Activated CD4-positive, alpha-beta T cell treated with anti-CD3 and anti-CD28 coated beads, Interleukin-2, amount 10 ng/mL, durations not matched to agents 7 days and 5 days (primary cell): ENCODE measurements around the gene SNRPA1. TPM values are rescaled to one million over a fixed set of nuclear protein-coding genes. Genes with fewer than 3 reads are reported as not detected.
A peak's percentile ranks its signal among the peaks of the same experiment; 100 is the strongest.
"Not testable (repeated sequence)": the region's sequence is repeated elsewhere in the genome, so short reads cannot be mapped to it uniquely, and the experiment has no call there.

ENCODE experiments used
- CTCF ChIA-PET: fragments of 350-600 bp; sonication (Branson Sonifier 250); formaldehyde crosslinking; loops from one replicate; lab custom pipeline; 2021; ENCODE audit warnings: antibody characterized with exemption; lab: Charles Lee
- POLR2A ChIA-PET: fragments of 350-600 bp; sonication (Branson Sonifier 250); formaldehyde crosslinking; loops from one replicate; lab custom pipeline; 2021; ENCODE audit warnings: antibody characterized with exemption; lab: Charles Lee
- DNase-seq: peaks from one replicate; pipeline ENCODE4 v3.0.0-alpha.2; 2020
- H3K27ac Mint-ChIP-seq: one replicate; pipeline ENCODE4 v1.8.0; 2021; ENCODE audit warnings: mild to moderate bottlenecking, moderate library complexity, mixed read lengths
- H3K27me3 Mint-ChIP-seq: one replicate; pipeline ENCODE4 v1.8.0; 2021; ENCODE audit warnings: mixed read lengths
- H3K36me3 Mint-ChIP-seq: one replicate; pipeline ENCODE4 v1.8.0; 2021; ENCODE audit warnings: low read depth, mixed read lengths
- H3K4me1 Mint-ChIP-seq: one replicate; pipeline ENCODE4 v1.8.0; 2021; ENCODE audit warnings: mixed read lengths
- H3K4me3 Mint-ChIP-seq: one replicate; pipeline ENCODE4 v1.8.0; 2021; ENCODE audit warnings: mild to moderate bottlenecking, moderate library complexity, mixed read lengths
- H3K9me3 Mint-ChIP-seq: one replicate; pipeline ENCODE4 v1.8.0; 2021; ENCODE audit warnings: mixed read lengths
- total RNA-seq, 2 experiments: library from RNA; stranded (reverse); gene quantifications; one replicate each; pipeline ENCODE4 v1.2.3, GENCODE V29; 2021

The SNRPA1 gene
- total RNA-seq: 100 to 1,000 TPM in 1 of 2 experiments, 10 to 100 TPM in 1; 92.8 to 109 TPM

DNA sequence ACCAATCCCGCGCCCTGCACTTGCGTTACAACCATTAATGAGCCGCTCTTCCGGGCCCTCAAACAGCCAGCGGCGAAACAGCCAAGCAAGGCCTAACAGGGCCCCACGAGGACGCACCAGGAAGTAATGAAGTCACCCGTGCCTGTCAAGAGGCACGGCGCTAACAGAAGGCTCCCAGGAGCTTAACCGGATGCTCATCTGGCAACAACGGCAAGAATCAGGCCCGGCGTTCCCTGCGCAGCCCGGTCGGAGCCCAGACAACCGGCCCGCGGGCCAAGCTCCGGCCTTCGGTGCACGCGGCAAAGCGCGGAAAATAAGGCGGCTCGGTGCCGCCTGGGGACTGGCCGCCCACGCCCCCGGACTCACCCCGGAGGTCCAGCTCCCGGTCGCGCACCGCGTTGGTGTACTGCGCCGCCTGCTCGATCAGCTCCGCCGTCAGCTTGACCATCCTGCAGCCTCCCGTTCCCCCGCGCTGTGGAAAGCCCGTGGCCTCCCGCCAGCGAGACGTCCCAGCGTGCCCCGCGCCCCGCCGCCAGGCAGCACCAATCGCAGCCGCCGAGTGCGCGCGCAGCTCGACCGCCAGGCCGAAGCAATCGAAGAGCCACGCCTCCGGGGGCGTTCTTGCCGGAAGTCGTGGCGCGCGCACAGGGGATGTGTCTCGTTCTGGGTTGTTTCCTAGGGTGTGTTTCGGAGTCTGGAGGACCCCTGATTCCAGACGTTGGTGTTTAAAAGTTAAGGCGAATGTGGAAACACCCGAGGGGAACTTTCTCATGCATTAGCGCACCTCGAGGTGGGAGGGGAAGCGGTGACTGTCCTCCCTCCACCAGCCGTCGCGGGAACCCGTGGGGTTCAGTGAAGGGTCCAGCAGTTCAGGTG is at the start of gene SNRPA1:
Gene SNRPA1 (minus strand): TSS at position 518 of the 876 bp plus-strand sequence. CDS start 70 bp downstream, at position 448.
- peak; percentile 96 for DNase-seq
- POLR2A ChIA-PET: interaction anchor here (0.9 kb wide), 1 partner anchor 26 kb away, joined by 4 read pairs; no protein-coding TSS in a partner anchor
- Mint-ChIP-seq H3K4me3 (peak within 1 kb of the TSS; percentile 99), H3K36me3 (peaks cover 33% of the 10 kb centered on the region), H3K4me1 (peaks cover 43% of the 10 kb centered on the region), H3K9me3 (no peaks in the 10 kb centered on the region), H3K27me3 (no peaks in the 10 kb centered on the region), H3K27ac (peak within 1 kb of the TSS; percentile 95)
- CTCF ChIA-PET: interaction anchor here (0.6 to 4.9 kb wide), 12 partner anchors 9 to 360 kb away, joined by 3 to 23 read pairs (median 3); no protein-coding TSS in a partner anchor

DNA sequence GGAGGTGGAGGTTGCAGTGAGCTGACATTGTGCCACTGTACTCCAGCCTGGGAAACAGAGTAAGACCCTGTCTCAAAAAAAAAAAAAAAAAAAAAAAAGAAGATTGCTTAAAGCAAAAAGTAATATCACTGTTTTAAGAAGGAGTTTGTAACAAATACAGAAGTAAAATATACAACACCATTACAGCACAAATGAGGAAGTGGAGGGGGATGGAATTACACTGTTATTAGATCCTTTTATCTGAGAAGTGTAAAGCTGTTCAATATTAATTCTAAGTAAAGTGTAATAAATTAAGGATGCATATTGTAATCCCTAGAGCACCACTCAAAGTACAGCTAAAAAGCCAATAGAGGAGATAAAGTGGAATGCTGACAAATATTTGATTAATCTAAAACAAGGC is 47.0 kb upstream of the SNRPA1 start:
- ChIA-PET POLR2A (no interaction called here), CTCF (interaction anchor here (2.9 kb wide), 1 partner anchor 22 kb away, joined by 11 read pairs; no protein-coding TSS in a partner anchor)
- Mint-ChIP-seq H3K4me3 (no peak overlapping the region), H3K27ac (no peak overlapping the region), H3K9me3 (peaks cover 4% of the 10 kb centered on the region), H3K36me3 (no peaks in the 10 kb centered on the region), H3K27me3 (peaks cover 36% of the 10 kb centered on the region), H3K4me1 (no peaks in the 10 kb centered on the region)
- no peak for DNase-seq

DNA sequence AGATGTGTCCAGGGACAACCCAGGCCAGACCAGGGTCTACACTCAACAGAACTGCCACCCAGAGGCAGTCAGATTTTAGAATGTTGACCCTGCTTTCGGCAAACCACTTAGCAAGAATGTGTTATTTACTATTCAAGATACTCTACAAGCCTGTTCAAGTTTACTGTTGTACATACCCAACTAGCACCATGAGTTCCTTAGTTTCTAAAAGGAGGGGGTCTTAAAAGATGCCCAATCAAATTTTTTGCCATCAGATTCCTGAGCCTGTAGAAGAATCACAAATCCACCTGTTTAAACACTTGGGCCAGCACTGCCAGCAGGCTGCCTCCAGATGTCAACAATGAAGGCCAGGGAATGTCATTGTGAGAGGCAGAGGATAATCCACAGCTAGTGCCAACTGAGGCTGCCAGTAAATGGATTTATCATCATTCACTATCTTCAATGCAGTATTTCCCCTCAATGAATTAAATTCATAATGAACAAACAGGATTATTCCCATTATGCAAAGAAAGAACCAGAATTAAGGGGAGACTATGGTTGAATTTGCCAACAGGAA is 43.5 kb upstream of the SNRPA1 start:
- ChIA-PET CTCF (interaction anchor here (1.1 to 1.5 kb wide), 2 partner anchors 8 to 18 kb away, joined by 3 to 5 read pairs; no protein-coding TSS in a partner anchor), POLR2A (interaction anchor here (1.5 kb wide), 1 partner anchor 18 kb away, joined by 3 read pairs; no protein-coding TSS in a partner anchor)
- DNase-seq: no peak
- peaks cover 24% of the 10 kb centered on the region for H3K27me3 Mint-ChIP-seq
- no peak overlapping the region for H3K27ac Mint-ChIP-seq
- H3K9me3 Mint-ChIP-seq: peaks cover 15% of the 10 kb centered on the region
- no peak overlapping the region for H3K4me3 Mint-ChIP-seq
- H3K36me3 Mint-ChIP-seq: peaks cover 14% of the 10 kb centered on the region
- H3K4me1 Mint-ChIP-seq: peaks cover 11% of the 10 kb centered on the region

DNA sequence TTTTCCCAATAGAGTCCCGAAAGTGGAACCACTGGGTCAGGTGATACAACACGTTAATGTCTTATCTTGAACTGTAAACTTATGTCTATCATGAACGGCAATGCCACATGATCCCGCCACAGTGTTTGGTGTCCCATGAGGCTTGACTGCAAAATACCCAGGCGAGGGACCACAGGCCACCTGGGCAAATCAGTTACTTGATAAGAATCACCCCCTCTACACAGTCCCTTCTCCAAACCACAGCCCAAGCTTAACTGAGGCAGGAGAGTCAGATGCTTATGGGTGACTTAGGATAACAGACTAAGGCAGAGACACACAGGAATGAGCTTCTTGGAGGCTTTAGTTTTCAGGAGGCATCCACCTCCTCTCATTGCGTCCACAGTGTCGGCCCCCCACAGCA is 42.9 kb upstream of the SNRPA1 start:
- ChIA-PET CTCF (no interaction called here), POLR2A (interaction anchor here (1.5 kb wide), 1 partner anchor 18 kb away, joined by 3 read pairs; no protein-coding TSS in a partner anchor)
- Mint-ChIP-seq H3K9me3 (peaks cover 20% of the 10 kb centered on the region), H3K27me3 (peaks cover 22% of the 10 kb centered on the region), H3K4me3 (no peak overlapping the region), H3K36me3 (peaks cover 16% of the 10 kb centered on the region), H3K4me1 (peaks cover 15% of the 10 kb centered on the region), H3K27ac (no peak overlapping the region)
- DNase-seq: no peak

DNA sequence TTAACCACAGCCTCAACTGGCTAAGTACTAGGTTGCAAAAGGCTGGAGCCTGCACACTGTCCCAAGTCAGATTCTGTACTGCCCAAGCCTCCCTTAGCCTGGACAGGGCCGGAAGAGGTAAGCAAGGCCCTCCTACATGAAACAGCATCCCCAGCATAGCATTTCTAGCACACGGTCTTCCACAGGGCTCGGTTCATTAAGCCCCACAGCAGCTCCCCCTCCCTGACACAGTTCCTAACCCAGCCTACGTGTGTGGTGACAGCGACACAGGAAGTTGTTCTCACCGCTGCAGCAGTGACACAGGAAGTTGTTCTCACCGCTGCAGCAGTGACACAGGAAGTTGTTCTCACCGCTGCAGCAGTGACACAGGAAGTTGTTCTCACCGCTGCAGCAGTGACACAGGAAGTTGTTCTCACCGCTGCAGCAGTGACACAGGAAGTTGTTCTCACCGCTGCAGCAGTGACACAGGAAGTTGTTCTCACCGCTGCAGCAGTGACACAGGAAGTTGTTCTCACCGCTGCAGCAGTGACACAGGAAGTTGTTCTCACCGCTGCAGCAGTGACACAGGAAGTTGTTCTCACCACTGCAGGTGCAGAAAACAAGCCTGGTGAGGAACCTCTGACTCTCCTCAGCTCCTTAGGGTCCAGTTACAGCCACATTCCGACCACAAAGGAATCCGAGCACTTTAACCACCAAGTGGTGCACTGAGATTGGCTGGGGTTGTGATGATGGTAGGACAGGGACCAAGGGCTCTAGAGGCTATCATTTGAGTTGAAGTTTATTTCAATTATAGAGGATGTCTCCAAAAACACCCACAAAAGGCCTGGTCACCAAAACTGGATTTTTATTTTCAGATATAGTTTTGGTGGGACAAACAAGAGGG is 39.1 kb upstream of the SNRPA1 start:
- H3K27me3 Mint-ChIP-seq, POLR2A ChIA-PET: not testable (repeated sequence)

DNA sequence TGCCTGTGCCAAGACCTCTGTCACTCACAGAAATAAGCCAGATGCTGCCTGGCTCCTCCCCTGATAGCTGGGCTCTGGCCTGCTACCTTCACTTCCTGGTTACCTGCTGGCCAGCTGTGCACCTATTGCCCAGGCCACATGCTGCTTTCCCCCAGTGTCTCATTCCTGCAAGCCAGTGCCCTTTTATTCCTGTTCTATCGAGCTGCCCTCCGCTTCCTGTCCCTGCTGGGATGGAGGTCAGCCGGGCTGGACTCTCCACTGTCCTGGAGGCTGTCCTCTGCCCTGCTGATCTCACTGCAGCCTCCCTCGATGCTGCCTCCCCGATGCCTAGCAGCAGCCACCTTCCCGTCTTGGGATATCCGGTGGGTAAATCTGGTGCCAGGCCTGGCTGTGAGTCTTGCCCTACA is 37.0 kb upstream of the SNRPA1 start:
- H3K4me3 Mint-ChIP-seq: no peak overlapping the region
- peaks cover 16% of the 10 kb centered on the region for H3K36me3 Mint-ChIP-seq
- no peaks in the 10 kb centered on the region for H3K27me3 Mint-ChIP-seq
- ChIA-PET CTCF (interaction anchor here (5.7 kb wide), 1 partner anchor 11 kb away, joined by 33 read pairs; no protein-coding TSS in a partner anchor), POLR2A (no interaction called here)
- H3K9me3 Mint-ChIP-seq: peaks cover 23% of the 10 kb centered on the region
- H3K4me1 Mint-ChIP-seq: peaks cover 18% of the 10 kb centered on the region
- DNase-seq: no peak
- H3K27ac Mint-ChIP-seq: no peak overlapping the region

More for the DNA sequence above, 39.1 kb upstream of the SNRPA1 start:
- H3K4me3 Mint-ChIP-seq: peak overlapping the region; percentile 48
- peaks cover 18% of the 10 kb centered on the region for H3K4me1 Mint-ChIP-seq
- CTCF ChIA-PET: interaction anchor here (5.7 kb wide), 1 partner anchor 13 kb away, joined by 33 read pairs; no protein-coding TSS in a partner anchor
- H3K27ac Mint-ChIP-seq: peak overlapping the region; percentile 95
- H3K36me3 Mint-ChIP-seq: peaks cover 16% of the 10 kb centered on the region
- H3K9me3 Mint-ChIP-seq: peaks cover 27% of the 10 kb centered on the region
- peak; percentile 65 for DNase-seq

DNA sequence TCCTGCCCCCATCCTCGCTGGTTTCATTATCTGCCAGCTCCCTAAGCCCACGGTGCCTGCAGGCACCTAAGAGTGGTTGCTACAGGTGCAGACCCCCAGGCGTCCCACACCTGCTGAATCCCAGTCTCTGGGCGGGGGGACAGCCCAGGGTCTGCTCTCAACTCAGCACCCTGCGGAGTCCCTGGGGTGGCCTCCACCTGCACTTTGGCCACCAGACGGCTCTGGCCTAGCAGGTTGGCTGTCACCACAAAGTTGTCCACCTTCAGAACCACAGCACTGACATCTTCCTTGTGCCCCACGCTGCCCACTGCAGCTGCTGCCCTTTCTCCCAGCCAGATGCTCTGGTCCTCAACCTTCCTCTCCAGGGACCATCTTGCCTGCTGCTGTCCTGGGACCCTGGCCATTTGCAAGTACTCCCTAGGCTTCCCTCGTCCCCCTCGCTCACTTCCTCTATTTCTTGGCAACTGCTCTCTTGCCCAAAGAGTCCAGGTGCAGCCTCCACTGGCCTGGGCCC is 34.9 kb upstream of the SNRPA1 start:
- Mint-ChIP-seq H3K36me3 (peaks cover 12% of the 10 kb centered on the region), H3K4me3 (no peak overlapping the region), H3K4me1 (peaks cover 15% of the 10 kb centered on the region), H3K9me3 (peaks cover 12% of the 10 kb centered on the region), H3K27me3 (no peaks in the 10 kb centered on the region), H3K27ac (no peak overlapping the region)
- CTCF ChIA-PET: interaction anchor here (1.9 kb wide), 1 partner anchor 9 kb away, joined by 9 read pairs; no protein-coding TSS in a partner anchor
- POLR2A ChIA-PET: no interaction called here
- no peak for DNase-seq

DNA sequence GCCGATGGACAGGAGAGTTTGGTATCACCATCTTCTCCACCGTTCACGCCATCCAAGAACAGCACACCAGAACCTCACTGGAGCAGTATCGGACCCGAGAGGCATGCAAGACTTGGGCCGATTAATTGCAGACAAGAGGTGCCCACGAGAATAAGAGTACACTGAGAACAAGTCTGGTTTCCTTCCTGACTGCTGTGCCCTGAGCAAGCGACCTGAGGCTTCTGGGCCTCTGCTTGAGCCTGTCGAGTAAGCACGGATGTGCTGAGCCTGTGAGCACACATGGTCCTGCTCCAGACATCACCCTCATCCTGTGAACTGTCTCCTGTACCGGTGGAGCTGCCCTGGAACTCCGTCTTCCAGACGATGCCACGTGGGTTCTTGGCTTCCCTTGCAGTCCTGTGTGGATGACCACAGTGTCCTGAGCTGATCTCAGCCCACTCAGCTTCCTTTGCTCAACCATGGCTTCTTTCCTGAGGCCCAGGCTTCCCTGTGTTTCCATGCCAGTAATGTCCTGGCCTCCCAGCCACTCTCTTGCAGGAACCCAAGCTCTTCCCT is 34.3 kb upstream of the SNRPA1 start:
- no peak for DNase-seq
- Mint-ChIP-seq H3K4me3 (no peak overlapping the region), H3K27me3 (no peaks in the 10 kb centered on the region), H3K9me3 (peaks cover 12% of the 10 kb centered on the region), H3K36me3 (peaks cover 7% of the 10 kb centered on the region), H3K4me1 (peaks cover 11% of the 10 kb centered on the region), H3K27ac (peak overlapping the region; percentile 44)
- POLR2A ChIA-PET: no interaction called here
- CTCF ChIA-PET: interaction anchor here (1.3 to 1.9 kb wide), 2 partner anchors 9 to 13 kb away, joined by 3 to 9 read pairs; no protein-coding TSS in a partner anchor

DNA sequence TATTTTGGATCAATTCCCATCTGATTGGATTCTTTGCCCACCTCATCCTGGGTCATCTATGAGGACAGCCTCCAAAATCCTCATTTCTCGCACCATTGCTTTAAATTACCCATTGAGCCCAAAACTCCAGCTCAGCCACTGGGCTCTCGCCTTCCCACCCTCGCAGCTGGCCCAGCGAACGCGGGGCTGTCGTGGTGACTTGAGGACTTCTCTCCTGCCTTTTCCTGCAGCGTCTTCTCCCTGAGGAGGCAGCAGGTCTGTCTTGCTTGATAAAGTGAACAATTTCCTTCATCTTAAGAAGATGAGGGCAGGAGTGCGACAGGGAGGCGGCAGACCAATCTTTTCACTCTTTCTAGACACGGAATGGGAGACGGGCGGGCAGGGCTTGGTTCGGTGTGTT is 33.0 kb upstream of the SNRPA1 start:
- no peak overlapping the region for H3K4me3 Mint-ChIP-seq

DNA sequence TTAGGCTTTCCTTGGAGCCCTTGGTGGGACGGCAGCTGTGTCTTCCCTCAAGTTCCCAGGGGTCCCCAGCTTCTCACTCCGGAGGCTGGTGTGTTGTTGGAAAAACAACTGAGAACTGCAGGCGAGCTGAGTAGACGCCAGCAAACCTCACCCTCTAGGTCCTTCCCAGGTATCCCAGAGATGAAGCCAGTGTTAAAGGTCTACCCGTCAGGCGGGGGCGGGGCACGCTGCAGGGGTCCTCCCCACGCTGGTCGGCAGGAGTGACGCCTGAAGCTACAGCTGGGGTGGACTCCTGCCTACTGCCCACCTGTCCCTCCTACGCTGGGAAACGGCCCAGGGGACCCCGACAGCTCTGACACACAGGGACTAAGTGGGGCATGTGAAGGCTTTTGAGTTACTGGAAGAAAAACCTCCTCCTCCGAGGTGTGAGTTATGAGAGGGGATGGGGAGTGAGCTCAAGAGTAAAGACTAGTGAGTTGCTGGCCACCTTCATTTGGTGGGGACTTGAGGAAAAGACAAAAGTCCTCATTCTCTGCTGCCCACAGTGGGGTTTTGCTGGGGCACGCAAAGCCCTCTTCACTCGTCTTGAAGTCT is 32.2 kb upstream of the SNRPA1 start:
- H3K4me3 Mint-ChIP-seq: no peak overlapping the region
- H3K4me1 Mint-ChIP-seq: no peaks in the 10 kb centered on the region
- CTCF ChIA-PET: interaction anchor here (0.6 to 1.3 kb wide), 2 partner anchors 9 to 210 kb away, joined by 3 read pairs; no protein-coding TSS in a partner anchor
- no peaks in the 10 kb centered on the region for H3K27me3 Mint-ChIP-seq
- no peak overlapping the region for H3K27ac Mint-ChIP-seq
- peaks cover 2% of the 10 kb centered on the region for H3K9me3 Mint-ChIP-seq
- H3K36me3 Mint-ChIP-seq: no peaks in the 10 kb centered on the region
- no peak for DNase-seq
- POLR2A ChIA-PET: no interaction called here

More for the DNA sequence above, 33.0 kb upstream of the SNRPA1 start:
- H3K4me1 Mint-ChIP-seq: peaks cover 4% of the 10 kb centered on the region
- DNase-seq: no peak
- ChIA-PET CTCF (interaction anchor here (1.3 kb wide), 1 partner anchor 9 kb away, joined by 3 read pairs; no protein-coding TSS in a partner anchor), POLR2A (no interaction called here)
- H3K27me3 Mint-ChIP-seq: no peaks in the 10 kb centered on the region
- peaks cover 8% of the 10 kb centered on the region for H3K9me3 Mint-ChIP-seq
- H3K27ac Mint-ChIP-seq: no peak overlapping the region
- H3K36me3 Mint-ChIP-seq: no peaks in the 10 kb centered on the region

DNA sequence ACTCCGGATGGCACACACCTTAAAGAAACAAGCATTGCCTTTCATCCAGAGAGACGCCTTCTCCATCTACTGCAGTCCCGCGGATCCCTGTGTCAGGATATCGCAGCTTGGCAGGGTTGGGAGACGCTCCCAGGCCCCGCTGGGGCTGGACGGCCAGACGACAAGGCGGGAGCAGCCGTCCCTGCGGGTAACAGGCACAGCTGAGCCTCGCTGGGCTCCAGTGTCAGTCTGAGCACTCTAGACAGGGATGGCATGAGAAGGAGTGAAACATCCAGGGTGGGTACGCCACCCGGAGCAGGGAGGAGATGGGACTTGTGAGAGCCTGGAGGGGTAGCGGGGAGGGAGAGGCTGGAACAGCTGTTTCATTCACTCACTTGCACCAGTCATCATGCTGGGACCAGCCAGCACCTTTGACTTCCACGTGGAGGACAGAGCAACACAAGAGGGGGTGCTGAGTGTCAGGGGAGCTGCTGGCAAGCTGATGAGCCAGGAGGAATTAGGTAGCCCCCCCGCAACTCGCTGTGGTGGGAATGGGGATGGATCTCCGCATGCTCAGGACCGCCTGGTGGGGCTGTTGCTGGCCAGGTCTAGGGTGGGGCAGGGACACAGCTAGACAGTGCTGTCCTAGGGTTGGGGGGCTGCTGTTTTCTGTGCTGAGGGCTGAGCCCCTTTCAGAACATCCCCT is 31.6 kb upstream of the SNRPA1 start:
- no peaks in the 10 kb centered on the region for H3K36me3 Mint-ChIP-seq
- ChIA-PET CTCF (interaction anchor here (0.6 to 1.3 kb wide), 2 partner anchors 8 to 211 kb away, joined by 3 read pairs; no protein-coding TSS in a partner anchor), POLR2A (no interaction called here)
- no peak overlapping the region for H3K4me3 Mint-ChIP-seq
- peaks cover under 1% of the 10 kb centered on the region for H3K4me1 Mint-ChIP-seq
- no peak for DNase-seq
- H3K9me3 Mint-ChIP-seq: no peaks in the 10 kb centered on the region
- peak overlapping the region; percentile 21 for H3K27ac Mint-ChIP-seq
- H3K27me3 Mint-ChIP-seq: no peaks in the 10 kb centered on the region
